SU-DHL-6 (cell line): ENCODE results near the gene CAPN12.

Experiments
- H2AFZ ChIP-seq: fragments of 200-600 bp; sonication (generic); 2 replicates; pipeline ENCODE4 v1.6.1; 2014; ENCODE audit warnings: low read depth, mild to moderate bottlenecking, moderate library complexity, mixed read lengths, antibody characterized with exemption, low read length; ENCODE audit not compliant: severe bottlenecking
- H3F3A ChIP-seq: fragments of 200-600 bp; shearing (Covaris generic); 2 replicates; pipeline ENCODE4 v1.6.0; 2016; ENCODE audit warnings: antibody characterized with exemption, mild to moderate bottlenecking; ENCODE audit not compliant: insufficient read depth
- H3K27ac ChIP-seq: fragments of 200-600 bp; sonication (generic); 2 replicates; pipeline ENCODE4 v1.5.1; 2016; ENCODE audit warnings: low read depth, mild to moderate bottlenecking, low read length, moderate library complexity, mixed read lengths
- H3K27me3 ChIP-seq: fragments of 200-600 bp; sonication (generic), shearing (Covaris generic); 2 replicates; pipeline ENCODE4 v1.6.0; 2014; ENCODE audit warnings: mild to moderate bottlenecking, low read length
- H3K36me3 ChIP-seq: fragments of 200-600 bp; sonication (generic); 2 replicates; pipeline ENCODE4 v1.6.1; 2014; ENCODE audit warnings: mild to moderate bottlenecking, low read length, mixed read lengths
- H3K4me2 ChIP-seq: fragments of 300-600, 200-600 bp; shearing (Covaris generic), sonication (generic); 2 replicates; pipeline ENCODE4 v1.6.0; 2014; ENCODE audit warnings: low read length, low read depth, mild to moderate bottlenecking; ENCODE audit not compliant: poor library complexity, severe bottlenecking
- H3K4me3 ChIP-seq: fragments of 200-600 bp; sonication (generic); 2 replicates; pipeline ENCODE4 v1.5.1; 2014; ENCODE audit warnings: antibody characterized with exemption, low read length, mild to moderate bottlenecking, mixed read lengths; ENCODE audit not compliant: insufficient read depth, poor library complexity, severe bottlenecking
- H3K79me2 ChIP-seq: fragments of 200-600 bp; sonication (generic); 2 replicates; pipeline ENCODE4 v1.6.1; 2014; ENCODE audit warnings: mild to moderate bottlenecking, low read length, moderate library complexity; ENCODE audit not compliant: insufficient read depth
- H3K9ac ChIP-seq: fragments of 200-600 bp; sonication (generic); 2 replicates; pipeline ENCODE4 v1.7.0; 2014; ENCODE audit warnings: mild to moderate bottlenecking, low read length
- H3K9me2 ChIP-seq: fragments of 200-600 bp; sonication (generic); replicated peaks from 2 replicates; pipeline ENCODE4 v1.6.1; 2014; ENCODE audit warnings: low read length; ENCODE audit not compliant: insufficient read depth
- H3K9me3 ChIP-seq: fragments of 200-600 bp; sonication (generic); 2 replicates; pipeline ENCODE4 v1.6.1; 2014; ENCODE audit warnings: low read length, mixed read lengths; ENCODE audit not compliant: insufficient read depth
- H4K20me1 ChIP-seq: fragments of 200-600 bp; sonication (generic); 2 replicates; pipeline ENCODE4 v1.6.1; 2014; ENCODE audit warnings: low read depth, mild to moderate bottlenecking, antibody characterized with exemption, low read length, moderate library complexity, mixed read lengths
- EZH2phosphoT487 ChIP-seq: fragments of 200-600 bp; sonication (generic), shearing (Covaris generic); conservative IDR thresholded peaks from 2 replicates; pipeline ENCODE4 v1.6.1; 2018; ENCODE audit warnings: mild to moderate bottlenecking, antibody characterized with exemption, low read length, moderate library complexity, mixed read lengths
- TF ChIP-seq, protein P1 (sequence below): fragments of 200-600 bp; sonication (generic); IDR thresholded peaks from one replicate; pipeline ENCODE4 v1.5.1; 2017; ENCODE audit warnings: antibody characterized with exemption, mild to moderate bottlenecking, low read length, moderate library complexity; ENCODE audit not compliant: insufficient read depth, poor library complexity, severe bottlenecking

Gene CAPN12

DNA sequence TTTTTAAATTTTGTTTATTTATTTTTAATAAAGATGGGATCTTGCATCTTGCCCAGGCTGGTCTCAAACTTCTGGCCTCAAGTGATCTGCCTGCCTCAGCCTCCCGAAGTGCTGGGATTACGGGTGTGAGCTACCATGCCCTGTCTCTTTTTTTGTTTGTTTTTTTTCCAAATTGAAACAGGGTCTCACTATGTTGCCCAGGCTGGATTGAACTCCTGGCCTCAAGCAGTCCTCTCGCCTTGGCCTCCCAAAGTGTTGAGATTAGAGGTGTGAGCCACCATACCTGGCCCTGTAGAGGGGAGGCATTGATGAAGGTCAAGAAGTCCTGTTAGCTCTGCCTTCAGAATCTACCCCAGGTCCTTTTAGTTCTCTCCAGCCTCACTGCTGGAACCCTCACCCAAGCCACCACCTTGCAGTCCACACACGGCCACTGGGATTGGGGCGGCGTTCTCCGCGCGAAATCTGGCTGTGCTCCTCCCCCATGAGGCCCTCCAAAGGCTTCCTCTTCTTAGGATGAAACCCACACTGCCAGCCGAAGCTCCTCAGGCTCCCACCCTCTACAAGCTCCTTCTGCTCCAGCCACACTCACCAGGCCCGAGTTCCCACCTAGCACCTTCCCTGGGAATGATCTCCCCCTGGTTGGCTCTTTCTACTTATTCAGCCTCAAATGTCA lies 61.9 kb downstream of the CAPN12 start:
- H3K4me2 ChIP-seq: no peak overlapping the region
- no peaks in the 10 kb centered on the region for H3K9me3 ChIP-seq
- no peaks in the 10 kb centered on the region; the same call in 1 of the 2 replicates for H4K20me1 ChIP-seq
- no peaks in the 10 kb centered on the region for H3K9me2 ChIP-seq
- no peak overlapping the region for H3K9ac ChIP-seq
- peaks cover 92% of the 10 kb centered on the region for H3K79me2 ChIP-seq
- TF ChIP-seq, protein P1, sequence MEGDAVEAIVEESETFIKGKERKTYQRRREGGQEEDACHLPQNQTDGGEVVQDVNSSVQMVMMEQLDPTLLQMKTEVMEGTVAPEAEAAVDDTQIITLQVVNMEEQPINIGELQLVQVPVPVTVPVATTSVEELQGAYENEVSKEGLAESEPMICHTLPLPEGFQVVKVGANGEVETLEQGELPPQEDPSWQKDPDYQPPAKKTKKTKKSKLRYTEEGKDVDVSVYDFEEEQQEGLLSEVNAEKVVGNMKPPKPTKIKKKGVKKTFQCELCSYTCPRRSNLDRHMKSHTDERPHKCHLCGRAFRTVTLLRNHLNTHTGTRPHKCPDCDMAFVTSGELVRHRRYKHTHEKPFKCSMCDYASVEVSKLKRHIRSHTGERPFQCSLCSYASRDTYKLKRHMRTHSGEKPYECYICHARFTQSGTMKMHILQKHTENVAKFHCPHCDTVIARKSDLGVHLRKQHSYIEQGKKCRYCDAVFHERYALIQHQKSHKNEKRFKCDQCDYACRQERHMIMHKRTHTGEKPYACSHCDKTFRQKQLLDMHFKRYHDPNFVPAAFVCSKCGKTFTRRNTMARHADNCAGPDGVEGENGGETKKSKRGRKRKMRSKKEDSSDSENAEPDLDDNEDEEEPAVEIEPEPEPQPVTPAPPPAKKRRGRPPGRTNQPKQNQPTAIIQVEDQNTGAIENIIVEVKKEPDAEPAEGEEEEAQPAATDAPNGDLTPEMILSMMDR: no peak
- no peak for TF ChIP-seq EZH2phosphoT487
- no peak overlapping the region for H3K27ac ChIP-seq
- no peaks in the 10 kb centered on the region for H3K36me3 ChIP-seq
- H3F3A ChIP-seq: no peaks in the 10 kb centered on the region
- no peak overlapping the region for H3K4me3 ChIP-seq
- H2AFZ ChIP-seq: no peak overlapping the region
- no peaks in the 10 kb centered on the region for H3K27me3 ChIP-seq
